ENCODE data around the gene BCL7A.

DNA sequence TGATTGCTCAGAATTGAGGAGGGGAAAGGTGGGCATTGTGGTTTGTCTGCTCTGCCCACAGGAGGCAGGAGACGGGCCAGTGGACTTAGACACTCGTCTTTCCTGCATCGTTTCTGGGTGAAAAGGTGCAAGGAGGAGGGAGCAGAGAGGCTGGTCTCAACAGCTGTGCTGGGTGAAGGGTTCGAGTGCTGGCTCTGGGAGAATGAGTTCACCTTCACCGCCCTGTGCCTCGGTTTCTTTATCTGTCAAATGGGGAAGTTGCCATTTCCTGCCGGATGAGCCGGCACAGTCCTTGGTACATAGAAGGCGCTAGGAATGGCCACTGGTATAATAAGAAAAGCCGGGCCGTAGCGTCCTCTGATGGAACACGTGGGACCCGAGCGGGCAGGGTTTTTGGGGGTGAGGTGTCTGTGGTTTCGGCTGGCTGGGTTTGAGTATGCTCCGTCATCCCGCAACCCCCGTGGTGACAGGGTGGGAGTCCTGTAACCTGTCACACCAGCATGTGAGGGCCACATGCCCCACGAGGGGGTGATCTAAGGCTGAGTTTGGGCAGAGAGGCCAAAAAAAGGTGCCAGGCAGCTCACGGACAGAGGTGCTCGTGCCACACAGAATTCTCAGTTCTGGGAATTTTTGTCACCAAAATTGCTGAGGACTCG lies 7.3 kb downstream of the BCL7A start:
- TF ChIP-seq KDM1A (IDR thresholded peaks at IDR 0.05; ENCODE audit: borderline replicate concordance, low read length) (no peak), CTCF (IDR thresholded peaks at IDR 0.05; ENCODE audit: control extremely low read depth in 1 of 3, insufficient read depth in 1 of 3, low read depth in 1 of 3, low read length in 3 of 3) (no peak), SIN3A (conservative IDR thresholded peaks at IDR 0.05 in 1 of 2, IDR thresholded peaks at IDR 0.05 in 1 of 2; ENCODE audit: low read depth in 1 of 2, low read length in 2 of 2) (no peak), HDAC2 (IDR thresholded peaks at IDR 0.05; ENCODE audit: borderline replicate concordance in 1 of 2, low read depth in 2 of 2, low read length in 2 of 2) (no peak), CHD1 (IDR thresholded peaks at IDR 0.05; ENCODE audit: low read depth, low read length) (no peak), POLR2AphosphoS5 (IDR thresholded peaks at IDR 0.05; ENCODE audit: low read depth, low read length) (no peak), USF2 (IDR thresholded peaks at IDR 0.05; ENCODE audit: low read length) (no peak), PHF8 (conservative IDR thresholded peaks at IDR 0.05; ENCODE audit: low read depth, low read length) (no peak), ZNF274 (IDR thresholded peaks at IDR 0.05; ENCODE audit: borderline replicate concordance, extremely low read depth, low read length) (no peak)
- TF ChIP-seq, protein P1, sequence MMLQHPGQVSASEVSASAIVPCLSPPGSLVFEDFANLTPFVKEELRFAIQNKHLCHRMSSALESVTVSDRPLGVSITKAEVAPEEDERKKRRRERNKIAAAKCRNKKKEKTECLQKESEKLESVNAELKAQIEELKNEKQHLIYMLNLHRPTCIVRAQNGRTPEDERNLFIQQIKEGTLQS (IDR thresholded peaks at IDR 0.05; ENCODE audit: insufficient read depth, low read depth, low read length) = no peak
